OCI-LY3 (cell line): ENCODE measurements around the gene PGAM5.

Experiments used
- H2AFZ ChIP-seq: fragments of 200-600, 300-600 bp; shearing (Covaris generic); 2 replicates; pipeline ENCODE4 v1.6.0; 2014; ENCODE audit warnings: antibody characterized with exemption, low read depth, low read length
- H3K27ac ChIP-seq: fragments of 200-600, 300-600 bp; sonication (generic); 2 replicates; pipeline ENCODE4 v1.5.1; 2014; ENCODE audit warnings: mild to moderate bottlenecking, low read length, moderate library complexity, mixed read lengths
- H3K27me3 ChIP-seq: fragments of 200-600, 300-600 bp; sonication (generic); 2 replicates; pipeline ENCODE4 v1.6.1; 2014; ENCODE audit warnings: low read depth, low read length, mixed read lengths
- H3K36me3 ChIP-seq: fragments of 200-600, 300-600 bp; sonication (generic); replicated peaks from 2 replicates; pipeline ENCODE3; 2014; ENCODE audit warnings: low read depth, low read length, mixed read lengths
- H3K4me1 ChIP-seq: fragments of 300-600, 200-600 bp; sonication (generic); 2 replicates; pipeline ENCODE4 v1.6.1; 2014; ENCODE audit warnings: low read length, mixed read lengths
- H3K4me2 ChIP-seq: fragments of 200-600, 300-600 bp; sonication (generic); 2 replicates; pipeline ENCODE4 v1.6.1; 2014; ENCODE audit warnings: low read length, mixed read lengths
- H3K4me3 ChIP-seq: fragments of 300-600, 200-600 bp; sonication (generic); 2 replicates; pipeline ENCODE4 v1.5.1; 2014; ENCODE audit warnings: antibody characterized with exemption, mild to moderate bottlenecking, low read length, moderate library complexity
- H3K79me2 ChIP-seq: fragments of 300-600, 200-600 bp; shearing (Covaris generic); 2 replicates; pipeline ENCODE4 v1.6.1; 2014; ENCODE audit warnings: mild to moderate bottlenecking, low read length, mixed read lengths
- H3K9ac ChIP-seq: fragments of 300-600, 200-600 bp; shearing (Covaris generic); 2 replicates; pipeline ENCODE4 v1.6.0; 2014; ENCODE audit warnings: mild to moderate bottlenecking, low read length, moderate library complexity
- H3K9me3 ChIP-seq: fragments of 200-600, 300-600 bp; shearing (Covaris generic); 2 replicates; pipeline ENCODE4 v1.6.1; 2014; ENCODE audit warnings: low read length, mixed read lengths; ENCODE audit not compliant: insufficient read depth
- H4K20me1 ChIP-seq: fragments of 200-600, 300-600 bp; sonication (generic); 2 replicates; pipeline ENCODE4 v1.6.1; 2016; ENCODE audit warnings: low read length, mixed read lengths; ENCODE audit not compliant: insufficient read depth
- EZH2phosphoT487 ChIP-seq: fragments of 200-600 bp; shearing (Covaris generic); IDR thresholded peaks from 2 replicates; pipeline ENCODE4 v1.6.1; 2018; ENCODE audit warnings: antibody characterized with exemption, mixed run types, low read depth
- TF ChIP-seq, protein P1 (sequence below): fragments of 200-600, 300-600 bp; sonication (generic); IDR thresholded peaks from 2 replicates; pipeline ENCODE4 v1.5.1; 2014; ENCODE audit warnings: antibody characterized with exemption, low read length, low read depth

Gene PGAM5

DNA sequence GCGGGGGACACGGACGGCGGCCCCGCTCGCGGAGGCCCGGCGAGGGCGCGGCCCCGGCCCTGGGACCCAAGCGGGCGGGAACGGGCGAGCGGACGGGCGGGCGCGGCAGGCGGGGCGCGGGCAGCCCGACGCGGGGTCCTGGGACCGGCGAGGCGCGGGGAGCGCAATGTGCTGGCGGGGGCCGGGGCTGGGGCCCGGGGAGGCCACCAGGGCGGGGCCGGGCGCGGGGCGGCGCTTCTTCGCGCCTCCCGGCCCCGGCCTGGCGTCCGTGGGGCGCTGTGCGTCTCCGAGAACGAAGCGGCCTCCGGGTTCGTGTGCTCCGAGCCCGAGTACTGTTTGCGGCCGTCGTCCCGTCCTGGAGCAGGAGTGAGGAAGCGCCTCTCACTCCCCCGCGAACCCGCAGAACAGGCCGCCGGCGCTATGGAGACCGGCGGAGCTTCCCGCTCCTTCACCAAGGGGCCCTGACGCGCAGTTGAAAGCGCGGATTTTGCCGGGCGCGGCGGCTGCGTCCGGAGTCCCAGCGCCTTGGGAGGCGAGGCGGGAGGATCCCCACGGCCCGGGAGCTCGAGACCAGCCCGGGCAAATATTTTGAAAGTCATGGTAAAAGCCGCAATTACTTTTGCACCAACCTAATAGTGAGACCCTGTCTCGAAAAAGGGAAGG, 51.4 kb downstream of the PGAM5 start:
- Histone ChIP-seq H3K79me2 (peaks cover 46% of the 10 kb centered on the region), H4K20me1 (peaks cover 7% of the 10 kb centered on the region; the same call in 1 of the 2 replicates), H3K4me2 (peak overlapping the region; percentile 38), H3K4me3 (peak overlapping the region; percentile 83), H3K27ac (peak overlapping the region; percentile 85), H3K9ac (peak overlapping the region; percentile 72), H3K27me3 (no peaks in the 10 kb centered on the region), H3K36me3 (no peaks in the 10 kb centered on the region), H3K9me3 (no peaks in the 10 kb centered on the region), H2AFZ (0 out of 2 replicates have a peak overlapping the region, but pooled peaks have one; percentile 18), H3K4me1 (no peaks in the 10 kb centered on the region)
- TF ChIP-seq, protein P1, sequence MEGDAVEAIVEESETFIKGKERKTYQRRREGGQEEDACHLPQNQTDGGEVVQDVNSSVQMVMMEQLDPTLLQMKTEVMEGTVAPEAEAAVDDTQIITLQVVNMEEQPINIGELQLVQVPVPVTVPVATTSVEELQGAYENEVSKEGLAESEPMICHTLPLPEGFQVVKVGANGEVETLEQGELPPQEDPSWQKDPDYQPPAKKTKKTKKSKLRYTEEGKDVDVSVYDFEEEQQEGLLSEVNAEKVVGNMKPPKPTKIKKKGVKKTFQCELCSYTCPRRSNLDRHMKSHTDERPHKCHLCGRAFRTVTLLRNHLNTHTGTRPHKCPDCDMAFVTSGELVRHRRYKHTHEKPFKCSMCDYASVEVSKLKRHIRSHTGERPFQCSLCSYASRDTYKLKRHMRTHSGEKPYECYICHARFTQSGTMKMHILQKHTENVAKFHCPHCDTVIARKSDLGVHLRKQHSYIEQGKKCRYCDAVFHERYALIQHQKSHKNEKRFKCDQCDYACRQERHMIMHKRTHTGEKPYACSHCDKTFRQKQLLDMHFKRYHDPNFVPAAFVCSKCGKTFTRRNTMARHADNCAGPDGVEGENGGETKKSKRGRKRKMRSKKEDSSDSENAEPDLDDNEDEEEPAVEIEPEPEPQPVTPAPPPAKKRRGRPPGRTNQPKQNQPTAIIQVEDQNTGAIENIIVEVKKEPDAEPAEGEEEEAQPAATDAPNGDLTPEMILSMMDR, result no peak
- TF ChIP-seq EZH2phosphoT487, result no peak

DNA sequence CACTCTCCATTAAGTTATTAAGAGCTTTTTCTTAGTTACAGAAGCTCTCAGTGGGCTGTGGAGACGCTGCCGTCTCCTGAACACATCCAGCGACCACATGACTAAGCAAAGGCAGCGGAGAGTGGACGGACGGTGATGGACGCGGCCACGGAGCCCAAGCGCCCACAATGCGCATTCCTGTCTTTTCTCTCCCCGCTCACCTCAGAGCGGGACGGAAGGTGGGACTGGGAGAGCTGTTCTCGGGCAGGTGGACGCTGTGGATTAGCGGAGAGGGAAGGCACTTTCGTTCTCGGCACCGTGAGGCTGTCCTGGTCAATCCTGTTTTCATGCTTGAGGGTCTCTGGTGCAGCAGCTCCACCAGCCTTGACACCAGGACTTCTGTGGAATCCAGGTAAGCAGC, 53.6 kb downstream of the PGAM5 start:
- Histone ChIP-seq H4K20me1 (peaks cover 7% of the 10 kb centered on the region; the same call in 1 of the 2 replicates), H2AFZ (no peak overlapping the region), H3K27me3 (no peaks in the 10 kb centered on the region), H3K4me1 (no peaks in the 10 kb centered on the region), H3K36me3 (no peaks in the 10 kb centered on the region), H3K9ac (no peak overlapping the region), H3K79me2 (peaks cover 24% of the 10 kb centered on the region), H3K9me3 (no peaks in the 10 kb centered on the region), H3K4me2 (no peak overlapping the region), H3K4me3 (no peak overlapping the region), H3K27ac (no peak overlapping the region)
- TF ChIP-seq, protein P1, result no peak
- TF ChIP-seq EZH2phosphoT487, result no peak

DNA sequence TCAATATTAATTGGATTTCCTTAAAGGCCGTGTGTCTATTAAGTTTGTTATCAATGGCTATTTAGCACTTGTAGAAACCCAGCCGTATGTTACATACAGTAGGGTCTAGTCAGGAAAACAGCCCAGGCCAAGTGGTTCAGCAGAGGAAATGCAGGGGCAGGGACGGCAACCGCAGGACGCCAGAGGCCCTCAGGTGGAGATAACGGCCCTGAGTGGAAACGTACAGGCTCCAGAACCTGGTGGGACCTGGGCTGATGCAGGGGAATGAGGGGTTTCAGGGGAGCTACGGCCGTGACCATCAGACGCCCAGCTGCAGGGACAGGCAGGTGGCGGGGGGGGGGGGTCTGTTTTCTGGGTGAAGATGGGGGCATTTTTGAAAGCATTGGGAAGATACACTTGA, 54.7 kb downstream of the PGAM5 start:
- H3K27me3 ChIP-seq, result no peaks in the 10 kb centered on the region
- H3K79me2 ChIP-seq, result peaks cover 13% of the 10 kb centered on the region
- H3K36me3 ChIP-seq, result peaks cover 4% of the 10 kb centered on the region
- no peak overlapping the region for H3K9ac ChIP-seq
- no peaks in the 10 kb centered on the region for H3K9me3 ChIP-seq
- TF ChIP-seq, protein P1, result no peak
- TF ChIP-seq EZH2phosphoT487, result no peak
- H3K4me1 ChIP-seq, result peaks cover 9% of the 10 kb centered on the region
- H3K4me2 ChIP-seq, result no peak overlapping the region
- H2AFZ ChIP-seq, result no peak overlapping the region
- H3K27ac ChIP-seq, result no peak overlapping the region
- H3K4me3 ChIP-seq, result no peak overlapping the region
- H4K20me1 ChIP-seq, result peaks cover 5% of the 10 kb centered on the region; the same call in 1 of the 2 replicates

DNA sequence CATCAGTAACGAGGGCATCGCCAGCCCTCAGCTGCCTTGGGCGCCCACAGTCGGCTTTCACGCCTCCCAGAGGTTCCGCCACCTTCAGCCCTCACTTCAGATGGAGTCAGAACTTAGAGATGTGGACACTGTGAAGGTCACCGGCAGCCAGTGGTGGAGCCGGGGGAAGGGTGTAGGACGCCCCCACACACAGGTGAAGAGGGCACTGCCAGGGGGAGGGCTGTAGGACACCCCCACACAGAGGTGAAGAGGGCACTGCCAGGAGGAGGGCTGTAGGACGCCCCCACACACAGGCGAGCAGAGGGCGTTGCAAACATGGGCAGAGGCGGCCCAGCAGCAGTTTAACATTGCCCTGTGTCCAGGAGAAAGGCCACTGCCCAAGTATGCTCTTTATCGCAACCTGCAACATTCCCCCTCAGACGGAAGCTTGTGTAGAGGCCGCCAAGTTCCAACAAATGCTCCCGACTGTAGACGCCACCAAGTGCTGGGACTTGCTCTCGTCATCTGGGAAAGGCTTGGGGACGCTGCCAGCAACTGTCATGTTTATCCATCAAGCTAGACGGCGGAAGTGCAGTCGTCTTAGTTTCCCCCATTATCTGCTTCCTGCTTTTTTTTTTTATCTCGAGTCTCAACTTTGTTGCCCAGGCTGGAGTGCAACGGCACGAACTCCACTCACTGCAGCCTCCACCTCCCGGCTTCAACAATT, 55.9 kb downstream of the PGAM5 start:
- H3K9me3 ChIP-seq, result no peaks in the 10 kb centered on the region; the same call in 1 of the 2 replicates
- no peak overlapping the region for H2AFZ ChIP-seq
- no peaks in the 10 kb centered on the region for H4K20me1 ChIP-seq
- H3K79me2 ChIP-seq, result peaks cover 1% of the 10 kb centered on the region; the same call in 1 of the 2 replicates
- no peaks in the 10 kb centered on the region for H3K27me3 ChIP-seq
- H3K9ac ChIP-seq, result no peak overlapping the region
- H3K4me1 ChIP-seq, result peaks cover 20% of the 10 kb centered on the region
- no peak overlapping the region for H3K4me2 ChIP-seq
- no peak for TF ChIP-seq EZH2phosphoT487
- TF ChIP-seq, protein P1, result no peak
- no peak overlapping the region for H3K27ac ChIP-seq
- peaks cover 4% of the 10 kb centered on the region for H3K36me3 ChIP-seq
- no peak overlapping the region for H3K4me3 ChIP-seq
